H1 (cell line): Measurements from ENCODE around the gene HOXC13. TPM values are rescaled to one million over a fixed set of nuclear protein-coding genes. Genes with fewer than 3 reads are reported as not detected.
A peak's percentile ranks its signal among the peaks of the same experiment; 100 is the strongest.

Experiments used
- PHF8 ChIP-seq: fragments of 200-600 bp; sonication (generic); conservative IDR thresholded peaks from 2 replicates; pipeline ENCODE4 v1.7.1; 2012; ENCODE audit warnings: low read depth, mild to moderate bottlenecking, inconsistent platforms, low read length, moderate library complexity
- RNF2 ChIP-seq: fragments of 200-900, 300-1000 bp; sonication (generic); IDR thresholded peaks from 2 replicates; pipeline ENCODE4 v1.7.1; 2016; ENCODE audit warnings: borderline replicate concordance, low read depth, mild to moderate bottlenecking, antibody characterized with exemption, low read length; ENCODE audit not compliant: poor library complexity, severe bottlenecking; ENCODE audit errors: missing control alignments
- polyA plus RNA-seq, 7 experiments: library from polyadenylated mRNA; depleted of rRNA in 3 of 7; stranded (reverse) in 5 of 7; unstranded in 2 of 7; fragments of >200 nt in 5 of 7; fragments of 200-250 nt in 2 of 7; gene quantifications; 1 replicate in 5 of 7; 2 replicates in 1 of 7; 4 replicates in 1 of 7; pipeline versions ENCODE4 v1.2.1 to v1.2.3, GENCODE V29; 2011 to 2013; ENCODE audit warnings: missing spikeins in 2 of 7, mixed read lengths in 2 of 7
- total RNA-seq: library from RNA; stranded (reverse); fragmentation: NEBNext Ultra II Directional; extraction: Animal tissue kit (Norgen Biotek cat#: 25700); gene quantifications from 2 replicates; pipeline ENCODE4 v1.2.1, GENCODE V29; 2021
- TF ChIP-seq, protein P1 (sequence below): IDR thresholded peaks from 2 replicates; pipeline ENCODE4 v1.6.1; 2012; ENCODE audit warnings: inconsistent platforms

Gene HOXC13
- total and polyA plus RNA-seq, 2 of the 8 experiments (the other 6 are each of a cell fraction or from before 2014, with no cell fraction given) = 0.02 TPM; not detected in 1

- peak; percentile 4 for TF ChIP-seq RNF2
- TF ChIP-seq, protein P1, sequence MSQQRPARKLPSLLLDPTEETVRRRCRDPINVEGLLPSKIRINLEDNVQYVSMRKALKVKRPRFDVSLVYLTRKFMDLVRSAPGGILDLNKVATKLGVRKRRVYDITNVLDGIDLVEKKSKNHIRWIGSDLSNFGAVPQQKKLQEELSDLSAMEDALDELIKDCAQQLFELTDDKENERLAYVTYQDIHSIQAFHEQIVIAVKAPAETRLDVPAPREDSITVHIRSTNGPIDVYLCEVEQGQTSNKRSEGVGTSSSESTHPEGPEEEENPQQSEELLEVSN = no peak
- no peak for TF ChIP-seq PHF8
These were observed 13.7 kb downstream of the HOXC13 start (continued) for GRCh38 chr12:53952335-53952694.
